Tibial artery (tissue), 4 donors: ENCODE data around the gene LHFPL6.
A peak's percentile ranks its signal among the peaks of the same experiment; 100 is the strongest.

Source experiments
- DNase-seq, 2 donors: peaks; one replicate each; pipeline ENCODE4 v3.0.0-alpha.2; 2019
- H3K27ac ChIP-seq, 2 donors: fragments of 200-600 bp; sonication (generic) in 1 of 2; 1 replicate in 1 of 2; 2 replicates in 1 of 2; pipeline ENCODE4 v1.5.1; 2018 to 2019; ENCODE audit warnings: mild to moderate bottlenecking in 1 of 2
- H3K27me3 ChIP-seq, 2 donors: fragments of 200-600 bp; sonication (generic) in 1 of 2; one replicate each; pipeline versions ENCODE4 v1.5.1 to v1.6.0; 2016 to 2019
- H3K36me3 ChIP-seq, 3 donors: fragments of 200-600 bp; sonication (generic) in 2 of 3; one replicate each; pipeline ENCODE4 v1.5.1; 2016 to 2019; ENCODE audit warnings: mild to moderate bottlenecking in 2 of 3
- H3K4me1 ChIP-seq, 4 donors: fragments of 200-600 bp; sonication (generic) in 2 of 4; 1 replicate in 3 of 4; 2 replicates in 1 of 4; pipeline ENCODE4 v1.5.1; 2016 to 2019
- H3K4me3 ChIP-seq, 2 donors: fragments of 200-600 bp; sonication (generic) in 1 of 2; 1 replicate in 1 of 2; 2 replicates in 1 of 2; pipeline ENCODE4 v1.5.1; 2018 to 2019; ENCODE audit warnings: mild to moderate bottlenecking in 2 of 2
- H3K9me3 ChIP-seq, 3 donors: fragments of 200-600 bp; sonication (generic) in 1 of 3; one replicate each; pipeline ENCODE4 v1.5.1; 2016 to 2019
- CTCF ChIP-seq, 2 experiments: fragments of 200-600 bp in 1 of 2; fragments of 450-650 bp in 1 of 2; IDR thresholded peaks; one replicate each; pipeline ENCODE4 v1.5.1; 2017 to 2019; ENCODE audit warnings: antibody characterized with exemption in 2 of 2, mild to moderate bottlenecking in 1 of 2, moderate library complexity in 1 of 2
- intact Hi-C: fragments of 100-400 bp; cut with DNase I; formaldehyde crosslinking; loops from one replicate; pipeline ENCODE4 v1.15.0; 2023; ENCODE audit warnings: low total_unique reads

LHFPL6 gene

GRCh38 chr13:39602277-39602613 lies 748 bp downstream of the LHFPL6 start:
- H3K36me3 ChIP-seq, result no peaks in the 10 kb centered on the region
- DNase-seq, result no peak
- peak overlapping the region; percentile 89 to 91 for H3K27ac ChIP-seq
- no peaks in the 10 kb centered on the region for H3K9me3 ChIP-seq
- TF ChIP-seq CTCF (IDR thresholded peaks at IDR 0.05), result peak in 1 of 2 experiments; percentile 16
- H3K4me1 ChIP-seq, result peaks cover 0 to 54% (median 11%) of the 10 kb centered on the region in 4 donors
- peak overlapping the region; percentile 74 to 81 for H3K4me3 ChIP-seq
- no peaks in the 10 kb centered on the region for H3K27me3 ChIP-seq
- intact Hi-C loops, result no loop called here

DNA sequence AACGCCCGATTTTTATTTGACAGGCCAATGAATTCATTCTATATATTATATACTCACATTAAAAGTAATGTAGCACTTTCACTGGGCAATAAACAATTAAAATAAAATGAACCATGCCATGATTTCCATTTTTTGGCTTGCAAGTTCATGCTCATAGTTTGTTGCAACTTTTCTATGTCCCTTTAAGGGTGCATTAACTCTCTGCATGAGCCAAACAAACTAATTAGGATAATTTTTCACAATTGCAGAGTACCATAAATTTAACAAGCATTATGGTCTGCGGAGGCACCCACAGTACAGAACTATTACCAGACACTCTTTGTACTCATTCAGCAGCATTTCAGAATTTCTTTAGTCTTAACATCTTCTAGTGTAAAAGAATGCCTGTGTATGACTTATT lies 1.4 kb downstream of the LHFPL6 start:
- Histone ChIP-seq H3K4me1 (peaks cover 0 to 60% (median 14%) of the 10 kb centered on the region in 4 donors), H3K27me3 (no peaks in the 10 kb centered on the region), H3K27ac (peak overlapping the region; percentile 89 to 91), H3K4me3 (peak overlapping the region; percentile 74 to 81), H3K9me3 (no peaks in the 10 kb centered on the region), H3K36me3 (no peaks in the 10 kb centered on the region)
- DNase-seq, result no peak
- no peak for TF ChIP-seq CTCF (IDR thresholded peaks at IDR 0.05)
- intact Hi-C loops, result no loop called here

DNA sequence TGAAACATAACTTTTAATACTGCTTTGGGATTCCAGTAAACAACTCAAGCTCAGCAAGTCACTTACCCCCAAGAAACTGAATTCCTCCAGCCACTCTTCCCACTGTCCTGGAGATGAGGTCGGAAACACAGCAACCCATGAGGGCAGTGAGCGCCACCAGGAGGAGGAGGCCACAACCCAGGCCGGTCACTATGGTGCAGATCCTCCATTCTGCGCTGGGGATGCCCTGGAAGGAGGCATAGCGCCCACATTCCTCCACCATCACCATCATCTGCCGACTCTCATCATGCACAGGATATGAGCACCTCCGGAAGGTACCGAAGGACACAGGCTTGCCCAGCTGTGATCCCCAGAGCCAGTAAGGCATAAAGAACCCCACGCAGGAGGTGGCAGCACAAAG lies 2.2 kb downstream of the LHFPL6 start:
- peak; percentile 32 to 40 for TF ChIP-seq CTCF (IDR thresholded peaks at IDR 0.05)
- Histone ChIP-seq H3K27me3 (no peaks in the 10 kb centered on the region), H3K9me3 (no peaks in the 10 kb centered on the region), H3K27ac (peak overlapping the region; percentile 52 to 91), H3K4me3 (peak overlapping the region; percentile 74 to 81), H3K36me3 (no peaks in the 10 kb centered on the region), H3K4me1 (peaks cover 0 to 67% (median 17%) of the 10 kb centered on the region in 4 donors)
- intact Hi-C loops, result no loop called here
- DNase-seq, result peak; percentile 54 to 80

DNA sequence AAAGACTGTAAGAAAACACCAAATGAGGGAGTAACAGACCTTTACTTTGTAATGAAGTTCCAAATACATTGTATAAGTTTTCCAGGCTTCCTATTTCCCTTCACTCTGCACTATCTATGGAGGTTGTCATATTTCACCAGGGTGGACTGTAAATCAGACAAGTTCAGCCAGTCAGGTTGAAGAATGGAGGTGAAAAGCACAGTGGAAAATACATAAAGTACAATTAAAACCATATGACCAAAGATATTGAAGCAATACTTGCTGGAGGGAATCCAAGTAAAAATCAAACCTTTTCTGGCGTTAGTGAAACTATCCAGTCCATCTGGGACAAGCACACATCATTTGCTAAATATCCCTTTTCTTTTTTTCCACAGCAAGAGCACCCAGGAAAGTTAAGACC lies 3.2 kb downstream of the LHFPL6 start:
- Histone ChIP-seq H3K9me3 (no peaks in the 10 kb centered on the region), H3K27ac (peak overlapping the region; percentile 52 to 91), H3K4me3 (peak overlapping the region; percentile 74 to 81), H3K36me3 (peaks cover 0 to 5% (median 5%) of the 10 kb centered on the region in 3 donors), H3K27me3 (no peaks in the 10 kb centered on the region), H3K4me1 (peaks cover 0 to 67% (median 17%) of the 10 kb centered on the region in 4 donors)
- intact Hi-C loops, result no loop called here
- DNase-seq, result no peak
- TF ChIP-seq CTCF (IDR thresholded peaks at IDR 0.05), result no peak

- no peaks in the 10 kb centered on the region for H3K9me3 ChIP-seq
- no peak for DNase-seq
- peak overlapping the region; percentile 74 to 81 for H3K4me3 ChIP-seq
- peak overlapping the region; percentile 52 to 91 for H3K27ac ChIP-seq
- peaks cover 0 to 5% (median 5%) of the 10 kb centered on the region in 3 donors for H3K36me3 ChIP-seq
- TF ChIP-seq CTCF (IDR thresholded peaks at IDR 0.05), result no peak
- no peaks in the 10 kb centered on the region for H3K27me3 ChIP-seq
- intact Hi-C loops, result no loop called here
- peaks cover 0 to 64% (median 14%) of the 10 kb centered on the region in 4 donors for H3K4me1 ChIP-seq
Measured at GRCh38 chr13:39599012-39599411, 4.0 kb downstream of the LHFPL6 start.

GRCh38 chr13:39597838-39598237 lies 5.2 kb downstream of the LHFPL6 start:
- Histone ChIP-seq H3K9me3 (no peaks in the 10 kb centered on the region), H3K4me1 (peaks cover 0 to 58% (median 12%) of the 10 kb centered on the region in 4 donors), H3K4me3 (peak overlapping the region; percentile 74 to 81), H3K36me3 (peaks cover 0 to 5% (median 5%) of the 10 kb centered on the region in 3 donors), H3K27me3 (no peaks in the 10 kb centered on the region), H3K27ac (peak overlapping the region; percentile 52 to 91)
- TF ChIP-seq CTCF (IDR thresholded peaks at IDR 0.05), result no peak
- DNase-seq, result no peak
- intact Hi-C loops, result no loop called here
